ENCODE results near the gene SSU72. TPM values are rescaled to one million over a fixed set of nuclear protein-coding genes. Genes with fewer than 3 reads are reported as not detected.

SSU72 gene
- polyA plus RNA-seq, 3 donors = 63.1 to 139 (median 133) TPM

GRCh38 chr1:1551524-1552262 is 23.0 kb downstream of the SSU72 start:
- 70 to 88% (median 88%) methylated on average over 30 to 33 of the region's 33 CpGs for WGBS, 3 donors
- no peak overlapping the region for H3K27ac ChIP-seq (ENCODE audit: low read depth, low read length)

- WGBS, 3 donors = 51 to 70% (median 59%) methylated on average over 15 of the region's 15 CpGs
- no peak overlapping the region for H3K27ac ChIP-seq (ENCODE audit: low read depth, low read length)
These were observed 23.9 kb downstream of the SSU72 start for GRCh38 chr1:1550591-1551432.

GRCh38 chr1:1550087-1550486 is 24.6 kb downstream of the SSU72 start:
- WGBS, 3 donors = 77 to 86% (median 84%) methylated on average over 7 of the region's 7 CpGs
- H3K27ac ChIP-seq (ENCODE audit: low read depth, low read length) = no peak overlapping the region

- no peak overlapping the region for H3K27ac ChIP-seq (ENCODE audit: low read depth, low read length)
- WGBS, 3 donors = 67 to 85% (median 77%) methylated on average over 14 of the region's 14 CpGs
These were observed 26.1 kb downstream of the SSU72 start for GRCh38 chr1:1548591-1548990.

GRCh38 chr1:1547476-1547875 is 27.2 kb downstream of the SSU72 start:
- whole genome bisulfite sequencing, 3 donors = 91 to 95% (median 94%) methylated on average over 18 to 19 of the region's 19 CpGs
- no peak overlapping the region for H3K27ac ChIP-seq (ENCODE audit: low read depth, low read length)

- 83 to 92% (median 89%) methylated on average over 9 of the region's 9 CpGs for WGBS, 3 donors
- H3K27ac ChIP-seq (ENCODE audit: low read depth, low read length) = no peak overlapping the region
These were observed 27.7 kb downstream of the SSU72 start for GRCh38 chr1:1547011-1547410.

GRCh38 chr1:1545946-1546737 is 28.5 kb downstream of the SSU72 start:
- WGBS, 3 donors = 88 to 93% (median 90%) methylated on average over 23 of the region's 23 CpGs
- H3K27ac ChIP-seq (ENCODE audit: low read depth, low read length) = no peak overlapping the region

GRCh38 chr1:1544544-1544943 is 30.1 kb downstream of the SSU72 start:
- WGBS, 3 donors = 89 to 92% (median 90%) methylated on average over 9 to 10 of the region's 10 CpGs
- H3K27ac ChIP-seq (ENCODE audit: low read depth, low read length) = no peak overlapping the region

- no peak overlapping the region for H3K27ac ChIP-seq (ENCODE audit: low read depth, low read length)
- WGBS, 3 donors = 62 to 85% (median 68%) methylated on average over 18 to 19 of the region's 19 CpGs
These were observed 31.0 kb downstream of the SSU72 start for GRCh38 chr1:1543706-1544099.

GRCh38 chr1:1542766-1543705 is 31.6 kb downstream of the SSU72 start:
- H3K27ac ChIP-seq (ENCODE audit: low read depth, low read length) = no peak overlapping the region
- 84 to 90% (median 90%) methylated on average over 44 to 45 of the region's 45 CpGs for WGBS, 3 donors

- 88% methylated on average over 30 to 37 of the region's 37 CpGs for WGBS, 3 donors
- no peak overlapping the region for H3K27ac ChIP-seq (ENCODE audit: low read depth, low read length)
These were observed 32.5 kb downstream of the SSU72 start for GRCh38 chr1:1541956-1542765.

GRCh38 chr1:1540818-1541628 is 33.6 kb downstream of the SSU72 start:
- H3K27ac ChIP-seq (ENCODE audit: low read depth, low read length) = no peak overlapping the region
- 55 to 65% (median 57%) methylated on average over 46 to 53 of the region's 53 CpGs for WGBS, 3 donors

GRCh38 chr1:1540090-1540817 is 34.4 kb downstream of the SSU72 start, which contains the start of gene TMEM240:
TSS of gene TMEM240 (minus strand) at chr1:1540624. CDS start at chr1:1540346, 278 bp downstream.
- H3K27ac ChIP-seq (ENCODE audit: low read depth, low read length) = no peak within 1 kb of the TSS
- 0 to 1% (median 0%) methylated on average over 26 to 98 of the region's 100 CpGs for WGBS, 3 donors

- 16 to 33% (median 19%) methylated on average over 54 to 61 of the region's 66 CpGs for WGBS, 3 donors
- H3K27ac ChIP-seq (ENCODE audit: low read depth, low read length) = no peak overlapping the region
These were observed 35.2 kb downstream of the SSU72 start for GRCh38 chr1:1539310-1540089.

GRCh38 chr1:1538989-1539309 is 35.7 kb downstream of the SSU72 start:
- H3K27ac ChIP-seq (ENCODE audit: low read depth, low read length) = no peak overlapping the region
- 83 to 87% (median 86%) methylated on average over 18 of the region's 18 CpGs for WGBS, 3 donors
